ENCODE data around the gene ATP5F1D.

DNA sequence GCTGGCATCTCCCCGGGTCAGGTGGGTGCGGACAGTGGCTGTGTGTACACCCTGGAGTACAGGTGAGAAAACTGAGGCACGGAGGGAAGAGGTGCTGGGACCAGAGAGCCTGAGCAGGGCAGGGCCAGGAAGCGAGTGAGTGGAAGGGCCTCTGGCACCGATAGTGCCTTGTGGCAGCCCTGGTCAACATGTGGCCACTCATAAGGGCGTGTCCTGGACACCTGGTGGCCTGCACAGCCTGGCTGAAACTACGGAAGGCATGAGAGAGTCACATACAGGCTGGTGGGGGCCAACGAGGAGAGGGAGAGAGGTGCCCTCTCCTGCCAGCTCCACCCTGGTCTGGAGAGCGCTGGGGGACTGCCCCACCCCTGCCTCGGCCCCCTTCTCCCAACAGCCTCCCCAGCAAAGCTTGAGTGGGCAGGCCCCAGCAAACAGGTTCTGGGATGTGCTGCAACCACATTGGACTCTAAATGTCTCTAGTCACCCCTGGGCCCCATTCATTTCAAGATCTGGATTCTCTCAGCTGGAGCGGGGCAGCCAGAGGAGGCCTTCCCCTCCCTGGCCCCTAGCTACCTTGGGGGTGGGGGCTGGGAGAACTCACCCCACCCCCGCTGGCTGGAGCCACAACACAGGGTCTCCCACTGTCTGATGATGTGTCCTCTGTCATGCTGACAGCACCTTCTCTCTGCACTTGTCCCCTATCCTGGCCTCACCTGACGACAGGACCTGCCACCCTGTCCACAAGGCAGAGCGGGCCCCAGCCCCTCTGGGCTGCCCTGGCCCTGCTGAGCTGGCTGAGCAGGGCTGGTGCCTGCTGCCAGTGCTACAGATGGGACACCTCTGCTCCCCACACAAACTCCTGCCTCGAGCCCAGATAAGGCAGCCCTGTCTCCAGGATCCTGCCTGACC, 9.6 kb upstream of the ATP5F1D start:
- no peak for TF ChIP-seq CREB3 (CRISPR knock-in tag; IDR thresholded peaks at IDR 0.05)
- TF ChIP-seq ZNF17 (CRISPR knock-in tag; IDR thresholded peaks at IDR 0.05) = no peak

Measured in HepG2 (cell line).